GM23338 (cell line): ENCODE measurements around the gene CACTIN. TPM values are rescaled to one million over a fixed set of nuclear protein-coding genes. Genes with fewer than 3 reads are reported as not detected.

Experiments used
- CREB1 ChIP-seq: fragments of 250-450 bp; sonication (Bioruptor Pico); IDR thresholded peaks from 2 replicates; pipeline ENCODE4 v1.5.0; 2020; ENCODE audit warnings: low read depth, mild to moderate bottlenecking, moderate library complexity
- EZH2 ChIP-seq: fragments of 200-600 bp; sonication (generic); IDR thresholded peaks from one replicate; pipeline ENCODE4 v1.8.0; 2017; ENCODE audit warnings: antibody characterized with exemption, mild to moderate bottlenecking, low read depth; ENCODE audit not compliant: unreplicated experiment
- EZH2phosphoT487 ChIP-seq: fragments of 200-600 bp; sonication (generic); IDR thresholded peaks from one replicate; pipeline ENCODE4 v1.8.1; 2018; ENCODE audit warnings: antibody characterized with exemption; ENCODE audit not compliant: unreplicated experiment
- NANOG ChIP-seq: IDR thresholded peaks from 2 replicates; pipeline ENCODE4 v1.6.1; 2016; ENCODE audit warnings: antibody characterized with exemption, borderline replicate concordance
- POLR2AphosphoS5 ChIP-seq: IDR thresholded peaks from 2 replicates; pipeline ENCODE4 v1.6.1; 2016; ENCODE audit warnings: antibody characterized with exemption, low read depth
- STAT1 ChIP-seq: IDR thresholded peaks from one replicate; pipeline ENCODE4 v1.6.1; 2016; ENCODE audit warnings: antibody characterized with exemption; ENCODE audit not compliant: unreplicated experiment
- polyA plus RNA-seq: library from polyadenylated mRNA; unstranded; fragments of >200 nt; fragmentation: Nextera tagmentation; extraction: Ambion mirVana; gene quantifications from 2 replicates; pipeline ENCODE4 v1.2.1, GENCODE V29; 2016
- total RNA-seq: library from RNA; depleted of rRNA; stranded (reverse); fragments of >200 nt; shearing (Covaris generic); gene quantifications from 2 replicates; pipeline ENCODE4 v1.2.3, GENCODE V29; 2014
- TF ChIP-seq, protein P1 (sequence below): fragments of 250-450 bp; sonication (Bioruptor Pico); IDR thresholded peaks from 2 replicates; pipeline ENCODE4 v1.5.0; 2020; ENCODE audit warnings: mild to moderate bottlenecking, moderate library complexity
- TF ChIP-seq, protein P2 (sequence below): IDR thresholded peaks from one replicate; pipeline ENCODE4 v1.6.1; 2018; ENCODE audit warnings: antibody characterized with exemption; ENCODE audit not compliant: unreplicated experiment

CACTIN gene
- total and polyA plus RNA-seq, 2 experiments from 2014 or later: 14.3 to 47.4 TPM

DNA sequence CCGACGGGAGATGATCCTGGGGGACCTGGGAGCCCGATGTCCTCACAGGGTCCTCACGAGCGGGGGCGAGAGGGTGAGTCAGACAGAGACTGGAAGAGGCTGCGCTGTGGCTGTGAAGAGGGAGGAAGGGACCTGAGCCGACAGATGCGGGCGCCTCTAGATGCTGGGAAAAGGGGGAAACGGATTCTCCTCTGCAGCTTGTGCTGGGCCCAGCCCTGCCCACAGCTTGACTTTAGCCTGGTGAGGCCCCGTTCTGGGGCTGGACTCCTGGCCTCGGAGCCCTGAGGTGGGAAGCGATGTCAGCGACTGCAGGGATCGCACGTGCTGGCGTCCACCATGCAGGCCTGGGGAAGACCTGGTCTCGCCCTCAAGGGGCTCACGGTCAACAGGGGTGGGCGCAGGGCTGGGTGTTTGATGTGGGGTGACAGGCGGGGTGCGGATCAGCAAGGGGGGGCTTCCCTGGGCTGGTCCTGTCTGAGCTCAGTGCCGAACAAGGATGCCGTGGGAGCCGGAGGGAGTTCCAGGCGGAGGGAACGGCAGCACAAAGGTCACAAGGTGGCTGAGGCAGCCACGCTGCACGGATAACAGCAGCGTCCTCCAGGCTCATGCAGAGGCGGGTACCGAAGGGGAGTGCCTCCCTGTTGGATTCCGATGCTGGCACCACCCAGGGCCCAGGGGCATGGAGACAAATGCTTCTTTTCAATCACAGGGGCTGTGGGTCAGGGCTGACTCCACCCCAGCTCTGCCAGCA is 41.9 kb upstream of the CACTIN start (continued):
- TF ChIP-seq, protein P1, sequence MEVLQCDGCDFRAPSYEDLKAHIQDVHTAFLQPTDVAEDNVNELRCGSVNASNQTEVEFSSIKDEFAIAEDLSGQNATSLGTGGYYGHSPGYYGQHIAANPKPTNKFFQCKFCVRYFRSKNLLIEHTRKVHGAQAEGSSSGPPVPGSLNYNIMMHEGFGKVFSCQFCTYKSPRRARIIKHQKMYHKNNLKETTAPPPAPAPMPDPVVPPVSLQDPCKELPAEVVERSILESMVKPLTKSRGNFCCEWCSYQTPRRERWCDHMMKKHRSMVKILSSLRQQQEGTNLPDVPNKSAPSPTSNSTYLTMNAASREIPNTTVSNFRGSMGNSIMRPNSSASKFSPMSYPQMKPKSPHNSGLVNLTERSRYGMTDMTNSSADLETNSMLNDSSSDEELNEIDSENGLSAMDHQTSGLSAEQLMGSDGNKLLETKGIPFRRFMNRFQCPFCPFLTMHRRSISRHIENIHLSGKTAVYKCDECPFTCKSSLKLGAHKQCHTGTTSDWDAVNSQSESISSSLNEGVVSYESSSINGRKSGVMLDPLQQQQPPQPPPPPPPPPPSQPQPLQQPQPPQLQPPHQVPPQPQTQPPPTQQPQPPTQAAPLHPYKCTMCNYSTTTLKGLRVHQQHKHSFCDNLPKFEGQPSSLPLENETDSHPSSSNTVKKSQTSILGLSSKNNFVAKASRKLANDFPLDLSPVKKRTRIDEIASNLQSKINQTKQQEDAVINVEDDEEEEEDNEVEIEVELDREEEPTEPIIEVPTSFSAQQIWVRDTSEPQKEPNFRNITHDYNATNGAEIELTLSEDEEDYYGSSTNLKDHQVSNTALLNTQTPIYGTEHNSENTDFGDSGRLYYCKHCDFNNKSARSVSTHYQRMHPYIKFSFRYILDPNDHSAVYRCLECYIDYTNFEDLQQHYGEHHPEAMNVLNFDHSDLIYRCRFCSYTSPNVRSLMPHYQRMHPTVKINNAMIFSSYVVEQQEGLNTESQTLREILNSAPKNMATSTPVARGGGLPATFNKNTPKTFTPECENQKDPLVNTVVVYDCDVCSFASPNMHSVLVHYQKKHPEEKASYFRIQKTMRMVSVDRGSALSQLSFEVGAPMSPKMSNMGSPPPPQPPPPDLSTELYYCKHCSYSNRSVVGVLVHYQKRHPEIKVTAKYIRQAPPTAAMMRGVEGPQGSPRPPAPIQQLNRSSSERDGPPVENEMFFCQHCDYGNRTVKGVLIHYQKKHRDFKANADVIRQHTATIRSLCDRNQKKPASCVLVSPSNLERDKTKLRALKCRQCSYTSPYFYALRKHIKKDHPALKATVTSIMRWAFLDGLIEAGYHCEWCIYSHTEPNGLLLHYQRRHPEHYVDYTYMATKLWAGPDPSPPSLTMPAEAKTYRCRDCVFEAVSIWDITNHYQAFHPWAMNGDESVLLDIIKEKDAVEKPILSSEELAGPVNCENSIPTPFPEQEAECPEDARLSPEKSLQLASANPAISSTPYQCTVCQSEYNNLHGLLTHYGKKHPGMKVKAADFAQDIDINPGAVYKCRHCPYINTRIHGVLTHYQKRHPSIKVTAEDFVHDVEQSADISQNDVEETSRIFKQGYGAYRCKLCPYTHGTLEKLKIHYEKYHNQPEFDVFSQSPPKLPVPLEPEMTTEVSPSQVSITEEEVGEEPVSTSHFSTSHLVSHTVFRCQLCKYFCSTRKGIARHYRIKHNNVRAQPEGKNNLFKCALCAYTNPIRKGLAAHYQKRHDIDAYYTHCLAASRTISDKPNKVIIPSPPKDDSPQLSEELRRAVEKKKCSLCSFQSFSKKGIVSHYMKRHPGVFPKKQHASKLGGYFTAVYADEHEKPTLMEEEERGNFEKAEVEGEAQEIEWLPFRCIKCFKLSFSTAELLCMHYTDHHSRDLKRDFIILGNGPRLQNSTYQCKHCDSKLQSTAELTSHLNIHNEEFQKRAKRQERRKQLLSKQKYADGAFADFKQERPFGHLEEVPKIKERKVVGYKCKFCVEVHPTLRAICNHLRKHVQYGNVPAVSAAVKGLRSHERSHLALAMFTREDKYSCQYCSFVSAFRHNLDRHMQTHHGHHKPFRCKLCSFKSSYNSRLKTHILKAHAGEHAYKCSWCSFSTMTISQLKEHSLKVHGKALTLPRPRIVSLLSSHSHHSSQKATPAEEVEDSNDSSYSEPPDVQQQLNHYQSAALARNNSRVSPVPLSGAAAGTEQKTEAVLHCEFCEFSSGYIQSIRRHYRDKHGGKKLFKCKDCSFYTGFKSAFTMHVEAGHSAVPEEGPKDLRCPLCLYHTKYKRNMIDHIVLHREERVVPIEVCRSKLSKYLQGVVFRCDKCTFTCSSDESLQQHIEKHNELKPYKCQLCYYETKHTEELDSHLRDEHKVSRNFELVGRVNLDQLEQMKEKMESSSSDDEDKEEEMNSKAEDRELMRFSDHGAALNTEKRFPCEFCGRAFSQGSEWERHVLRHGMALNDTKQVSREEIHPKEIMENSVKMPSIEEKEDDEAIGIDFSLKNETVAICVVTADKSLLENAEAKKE (CRISPR knock-in tag): no peak
- TF ChIP-seq POLR2AphosphoS5: no peak
- no peak for TF ChIP-seq EZH2phosphoT487
- no peak for TF ChIP-seq STAT1
- TF ChIP-seq, protein P2, sequence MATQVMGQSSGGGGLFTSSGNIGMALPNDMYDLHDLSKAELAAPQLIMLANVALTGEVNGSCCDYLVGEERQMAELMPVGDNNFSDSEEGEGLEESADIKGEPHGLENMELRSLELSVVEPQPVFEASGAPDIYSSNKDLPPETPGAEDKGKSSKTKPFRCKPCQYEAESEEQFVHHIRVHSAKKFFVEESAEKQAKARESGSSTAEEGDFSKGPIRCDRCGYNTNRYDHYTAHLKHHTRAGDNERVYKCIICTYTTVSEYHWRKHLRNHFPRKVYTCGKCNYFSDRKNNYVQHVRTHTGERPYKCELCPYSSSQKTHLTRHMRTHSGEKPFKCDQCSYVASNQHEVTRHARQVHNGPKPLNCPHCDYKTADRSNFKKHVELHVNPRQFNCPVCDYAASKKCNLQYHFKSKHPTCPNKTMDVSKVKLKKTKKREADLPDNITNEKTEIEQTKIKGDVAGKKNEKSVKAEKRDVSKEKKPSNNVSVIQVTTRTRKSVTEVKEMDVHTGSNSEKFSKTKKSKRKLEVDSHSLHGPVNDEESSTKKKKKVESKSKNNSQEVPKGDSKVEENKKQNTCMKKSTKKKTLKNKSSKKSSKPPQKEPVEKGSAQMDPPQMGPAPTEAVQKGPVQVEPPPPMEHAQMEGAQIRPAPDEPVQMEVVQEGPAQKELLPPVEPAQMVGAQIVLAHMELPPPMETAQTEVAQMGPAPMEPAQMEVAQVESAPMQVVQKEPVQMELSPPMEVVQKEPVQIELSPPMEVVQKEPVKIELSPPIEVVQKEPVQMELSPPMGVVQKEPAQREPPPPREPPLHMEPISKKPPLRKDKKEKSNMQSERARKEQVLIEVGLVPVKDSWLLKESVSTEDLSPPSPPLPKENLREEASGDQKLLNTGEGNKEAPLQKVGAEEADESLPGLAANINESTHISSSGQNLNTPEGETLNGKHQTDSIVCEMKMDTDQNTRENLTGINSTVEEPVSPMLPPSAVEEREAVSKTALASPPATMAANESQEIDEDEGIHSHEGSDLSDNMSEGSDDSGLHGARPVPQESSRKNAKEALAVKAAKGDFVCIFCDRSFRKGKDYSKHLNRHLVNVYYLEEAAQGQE: no peak
- TF ChIP-seq EZH2: no peak
- no peak for TF ChIP-seq CREB1 (CRISPR knock-in tag)
- no peak for TF ChIP-seq NANOG
